HG02678 (cell line): Measurements from ENCODE around the gene PANX3.

Experiments used
- ATAC-seq: cut with Tn5 transposase; IDR thresholded peaks from one replicate; pipeline ENCODE4 v1.9.1; 2021; ENCODE audit warnings: mild to moderate bottlenecking, moderate library complexity; ENCODE audit not compliant: unreplicated experiment

Gene PANX3

DNA sequence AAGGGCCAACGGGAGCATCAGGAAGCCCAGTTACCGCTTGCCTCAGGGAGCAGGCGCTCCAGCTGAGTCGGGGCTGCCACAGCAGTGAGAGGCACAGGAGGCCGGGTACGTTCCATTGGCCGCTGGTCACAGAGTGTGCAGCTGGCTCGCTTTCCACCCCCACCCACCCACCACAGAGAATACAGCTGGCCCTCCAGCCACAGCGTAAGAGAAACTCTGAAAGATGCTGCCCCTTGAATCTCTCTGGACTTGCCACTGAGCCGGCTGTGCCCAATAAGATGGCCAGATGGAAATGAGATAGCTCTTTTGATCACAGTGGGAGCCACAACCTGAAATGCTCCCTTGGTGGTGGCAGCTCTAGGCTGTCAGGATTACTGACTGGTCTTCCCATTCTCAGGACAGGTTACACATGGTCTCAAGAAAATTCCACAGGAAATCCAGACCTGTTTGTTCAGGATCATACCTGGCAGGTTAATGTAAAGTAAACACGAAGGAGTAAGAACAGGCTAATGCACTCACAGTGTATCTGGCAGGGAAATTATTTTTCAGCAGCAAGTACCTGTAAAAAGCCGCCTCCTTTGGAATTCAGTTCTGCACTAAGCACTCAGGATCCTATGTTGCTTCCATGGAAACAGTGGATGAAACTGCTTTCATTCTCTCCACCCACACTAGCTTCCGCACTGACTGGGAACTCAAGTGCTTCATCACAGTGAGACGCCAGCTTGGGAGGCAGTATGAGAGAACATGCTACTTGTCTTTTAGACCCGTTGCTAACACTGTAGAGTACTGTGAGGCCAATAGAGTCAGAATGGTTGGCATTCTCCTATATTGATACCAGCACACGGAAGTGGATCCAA is 45.8 kb downstream of the PANX3 start:
- ATAC-seq, result no peak

DNA sequence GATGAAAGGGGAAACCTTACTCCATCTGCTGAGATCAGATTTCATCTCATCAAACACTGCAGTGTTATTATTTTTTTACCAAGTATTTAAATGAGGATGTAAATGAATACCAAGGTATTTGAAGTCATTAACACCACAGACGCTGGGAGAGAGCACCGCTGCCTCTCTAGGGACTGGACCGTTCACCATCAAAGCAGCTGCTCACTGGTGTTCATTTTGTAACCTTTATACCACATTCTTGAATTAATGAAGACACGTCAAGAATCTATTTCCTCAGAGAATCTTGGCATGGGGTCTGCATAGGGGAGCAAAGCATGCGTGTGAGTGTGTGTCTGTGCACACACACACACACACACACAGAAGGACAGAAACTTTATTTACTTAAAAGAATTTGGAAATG is 46.7 kb downstream of the PANX3 start:
- no peak for ATAC-seq

- no peak for ATAC-seq
These were observed 47.3 kb downstream of the PANX3 start for GRCh38 chr11:124658501-124658900.

- ATAC-seq, result no peak
These were observed 47.8 kb downstream of the PANX3 start for GRCh38 chr11:124658986-124659385.

GRCh38 chr11:124661553-124661952 is 50.3 kb downstream of the PANX3 start:
- no peak for ATAC-seq

- ATAC-seq, result no peak
These were observed 50.9 kb downstream of the PANX3 start for GRCh38 chr11:124662106-124662505.

DNA sequence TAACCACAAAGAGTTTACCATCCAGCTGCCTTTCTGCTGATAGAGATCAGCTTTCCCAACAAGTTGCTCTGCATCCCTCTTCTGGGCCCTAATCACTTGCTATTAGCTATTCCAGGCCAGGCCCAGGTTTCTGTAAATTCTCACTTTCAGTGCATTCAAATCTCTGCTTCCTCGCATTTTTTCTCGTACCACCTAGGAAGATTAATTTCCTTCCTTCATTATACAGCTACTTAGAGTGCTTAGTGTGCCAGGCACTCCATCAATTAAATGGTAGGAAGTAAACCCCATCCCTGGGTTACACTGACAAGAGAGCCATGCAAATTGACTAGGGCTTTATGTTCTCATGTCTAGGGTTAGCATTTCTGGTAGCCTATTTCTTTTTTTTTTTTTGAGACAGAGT is 52.6 kb downstream of the PANX3 start:
- ATAC-seq, result no peak

GRCh38 chr11:124667601-124668000 is 56.4 kb downstream of the PANX3 start:
- ATAC-seq, result no peak

- ATAC-seq, result peak; percentile 32
These were observed 58.0 kb downstream of the PANX3 start for GRCh38 chr11:124669193-124669592.
